IMR-90 (cell line): ENCODE data around the gene PRMT5. TPM values are rescaled to one million over a fixed set of nuclear protein-coding genes. Genes with fewer than 3 reads are reported as not detected.

Experiments used
- ATAC-seq: fragments of 200-7000 bp; cut with Tn5 transposase; 2 replicates; pipeline ENCODE4 v1.9.1; 2020; ENCODE audit warnings: low read depth, mild to moderate bottlenecking, moderate library complexity
- BruUV-seq: library from RNA; stranded (reverse); fragments of 400-500 nt; replicated peaks from 2 replicates; lab custom pipeline; 2021; lab: Mats Ljungman, UMichigan
- CTCF ChIA-PET: fragments of 300-600 bp; formaldehyde crosslinking; extraction: SDS; loops from one replicate; lab custom pipeline; 2021; ENCODE audit warnings: antibody characterized with exemption; lab: Yijun Ruan, JAX
- POLR2A ChIA-PET: fragments of 300-600 bp; sonication (Branson Sonifier 250); formaldehyde crosslinking; loops from one replicate; lab custom pipeline; 2022; ENCODE audit warnings: antibody characterized with exemption; ENCODE audit not compliant: unreplicated experiment; lab: Charles Lee
- DNase-seq: peaks from one replicate; pipeline ENCODE4 v3.0.0; 2013
- H2AFZ ChIP-seq: replicated peaks from 2 replicates; pipeline ENCODE3; 2013; ENCODE audit warnings: low read length, mild to moderate bottlenecking; ENCODE audit not compliant: poor library complexity
- H2AK5ac ChIP-seq: 2 replicates; pipeline ENCODE4 v1.6.1; 2013; ENCODE audit warnings: low read depth, low read length, inconsistent platforms
- H2AK9ac ChIP-seq: replicated peaks from 2 replicates; pipeline ENCODE3; 2013; ENCODE audit warnings: mild to moderate bottlenecking, low read depth, low read length, moderate library complexity; ENCODE audit not compliant: poor library complexity
- H2BK120ac ChIP-seq: 2 replicates; pipeline ENCODE4 v1.6.1; 2013; ENCODE audit warnings: low read depth, low read length, inconsistent platforms
- H2BK15ac ChIP-seq: 3 replicates; pipeline ENCODE4 v1.6.1; 2013; ENCODE audit warnings: low read depth, low read length, inconsistent platforms
- H2BK20ac ChIP-seq: 2 replicates; pipeline ENCODE4 v1.6.1; 2013; ENCODE audit warnings: low read depth, mild to moderate bottlenecking, inconsistent platforms, low read length, moderate library complexity
- H2BK5ac ChIP-seq: 2 replicates; pipeline ENCODE4 v1.6.1; 2013; ENCODE audit warnings: mild to moderate bottlenecking, low read depth, low read length, inconsistent platforms; ENCODE audit not compliant: poor library complexity, severe bottlenecking
- H3K14ac ChIP-seq: replicated peaks from 2 replicates; pipeline ENCODE4 v1.6.1; 2013; ENCODE audit warnings: low read depth, low read length, inconsistent platforms
- H3K18ac ChIP-seq: 2 replicates; pipeline ENCODE4 v1.6.1; 2013; ENCODE audit warnings: low read depth, low read length, control low read depth
- H3K23ac ChIP-seq: 2 replicates; pipeline ENCODE4 v1.6.1; 2013; ENCODE audit warnings: low read depth, low read length, inconsistent platforms
- H3K27ac ChIP-seq: 2 replicates; pipeline ENCODE4 v1.5.1; 2013; ENCODE audit warnings: mild to moderate bottlenecking, control low read depth, low read length; ENCODE audit not compliant: insufficient read depth
- H3K27me3 ChIP-seq: 2 replicates; pipeline ENCODE4 v1.6.1; 2013; ENCODE audit warnings: low read length; ENCODE audit not compliant: control insufficient read depth, insufficient read depth
- H3K36me3 ChIP-seq: 2 replicates; pipeline ENCODE4 v1.6.1; 2013; ENCODE audit warnings: low read length, mixed read lengths; ENCODE audit not compliant: control insufficient read depth, insufficient read depth
- H3K4ac ChIP-seq: 2 replicates; pipeline ENCODE4 v1.6.1; 2013; ENCODE audit warnings: low read depth, low read length, inconsistent platforms
- H3K4me1 ChIP-seq: 2 replicates; pipeline ENCODE4 v1.6.1; 2013; ENCODE audit warnings: low read length, mixed read lengths; ENCODE audit not compliant: control insufficient read depth, insufficient read depth
- H3K4me2 ChIP-seq: 2 replicates; pipeline ENCODE4 v1.6.1; 2013; ENCODE audit warnings: low read depth, mild to moderate bottlenecking, control low read depth, low read length, moderate library complexity
- H3K4me3 ChIP-seq: 2 replicates; pipeline ENCODE4 v1.5.1; 2013; ENCODE audit warnings: low read depth, mild to moderate bottlenecking, control low read depth, low read length, moderate library complexity; ENCODE audit not compliant: insufficient read depth
- H3K56ac ChIP-seq: 2 replicates; pipeline ENCODE4 v1.6.1; 2013; ENCODE audit warnings: low read length, inconsistent platforms; ENCODE audit not compliant: insufficient read depth; ENCODE audit errors: extremely low read depth
- H3K79me1 ChIP-seq, 2 experiments: 2 replicates each; pipeline ENCODE4 v1.6.1; 2013; ENCODE audit warnings: low read length in 2 of 2, inconsistent platforms in 1 of 2, low read depth in 1 of 2
- H3K9ac ChIP-seq: 2 replicates; pipeline ENCODE4 v1.6.1; 2013; ENCODE audit warnings: low read depth, low read length, control low read depth
- H3K9me1 ChIP-seq: 2 replicates; pipeline ENCODE4 v1.6.1; 2013; ENCODE audit warnings: low read length, inconsistent platforms; ENCODE audit not compliant: insufficient read depth
- H3K9me3 ChIP-seq: 2 replicates; pipeline ENCODE4 v1.6.1; 2013; ENCODE audit warnings: low read length; ENCODE audit not compliant: control insufficient read depth, insufficient read depth
- H4K20me1 ChIP-seq: 2 replicates; pipeline ENCODE4 v1.6.1; 2013; ENCODE audit warnings: low read length, inconsistent platforms; ENCODE audit not compliant: insufficient read depth
- H4K5ac ChIP-seq: 2 replicates; pipeline ENCODE4 v1.6.1; 2013; ENCODE audit warnings: mild to moderate bottlenecking, low read depth, low read length, control low read depth
- H4K8ac ChIP-seq, 2 experiments: 2 replicates each; pipeline ENCODE4 v1.6.1; 2013; ENCODE audit warnings: low read depth in 2 of 2, low read length in 2 of 2, control low read depth in 1 of 2, inconsistent platforms in 1 of 2
- H4K91ac ChIP-seq: 2 replicates; pipeline ENCODE4 v1.6.1; 2013; ENCODE audit warnings: low read depth, low read length, inconsistent platforms; ENCODE audit not compliant: insufficient read depth
- CTCF ChIP-seq: conservative IDR thresholded peaks from 2 replicates; pipeline ENCODE4 v1.5.1; 2012; ENCODE audit warnings: mild to moderate bottlenecking, low read depth, low read length, improper control_type of control experiment
- FOS ChIP-seq: fragments of 150-350 bp; IDR thresholded peaks from 2 replicates; pipeline ENCODE4 v1.6.1; 2016; ENCODE audit warnings: low read depth, low read length
- SMC3 ChIP-seq: fragments of 150-350 bp; IDR thresholded peaks from 2 replicates; pipeline ENCODE4 v1.6.1; 2016; ENCODE audit warnings: low read depth, mild to moderate bottlenecking, antibody characterized with exemption, low read length, moderate library complexity
- WGBS, 2 experiments: methylation state at CpG; one replicate each; pipeline versions ENCODE4 v1.1.5 to v1.1.7; 2013; ENCODE audit warnings: missing lambda C conversion rate in 2 of 2; ENCODE audit not compliant: insufficient read length in 1 of 2; ENCODE audit errors: extremely low coverage in 2 of 2; 5-methylcytosine and 5-hydroxymethylcytosine counted together
- dilution Hi-C: fragments of 300-500 bp; cut with HindIII; formaldehyde crosslinking; loops from one replicate; pipeline ENCODE4 v1.14.3; 2018; ENCODE audit warnings: low sequenced_read_pairs; ENCODE audit not compliant: unreplicated experiment
- in situ Hi-C: fragments of 300-500 bp; cut with MboI; formaldehyde crosslinking; loops from 3 replicates; pipeline ENCODE4 v1.14.3; 2019; ENCODE audit warnings: low sequenced_read_pairs, inconsistent platforms, mixed read lengths
- intact Hi-C: fragments of 100-400 bp; cut with micrococcal nuclease; formaldehyde crosslinking; loops from 2 replicates; pipeline ENCODE4 v1.10.0; 2022
- polyA plus RNA-seq, 3 experiments: library from polyadenylated mRNA; depleted of rRNA; stranded (reverse); fragments of >200 nt; gene quantifications; 2 replicates each; pipeline ENCODE4 v1.2.3, GENCODE V29; 2012; ENCODE audit warnings: low replicate concordance in 1 of 3
- total RNA-seq: library from RNA; depleted of rRNA; stranded (reverse); fragments of >200 nt; gene quantifications from 2 replicates; pipeline ENCODE4 v1.2.3, GENCODE V29; 2012

Gene PRMT5
- total and polyA plus RNA-seq, 2 of the 4 experiments (the other 2 are of a cell fraction): 99.3 to 136 TPM

GRCh38 chr14:22945642-22946041 is 16.5 kb upstream of the PRMT5 start:
- no CpG with 5 or more reads among the region's 3 CpGs for WGBS, 2 experiments
- Histone ChIP-seq H3K4me1 (no peaks in the 10 kb centered on the region), H2BK15ac (no peak overlapping the region), H3K79me1 (no peaks in the 10 kb centered on the region; a peak in 1 of 4 replicates), H3K14ac (no peak overlapping the region), H2BK5ac (no peak overlapping the region), H3K23ac (no peak overlapping the region), H2AFZ (no peak overlapping the region), H2AK9ac (no peak overlapping the region), H2BK120ac (no peak overlapping the region), H3K56ac (no peak overlapping the region), H4K91ac (no peak overlapping the region), H3K27me3 (no peaks in the 10 kb centered on the region), H3K36me3 (peaks cover 9% of the 10 kb centered on the region), H4K20me1 (no peaks in the 10 kb centered on the region), H3K9me3 (no peaks in the 10 kb centered on the region), H3K18ac (no peak overlapping the region), H3K9ac (no peak overlapping the region), H4K5ac (no peak overlapping the region), H2BK20ac (no peak overlapping the region), H2AK5ac (no peak overlapping the region), H3K4me3 (no peak overlapping the region), H3K4ac (no peak overlapping the region), H3K9me1 (no peaks in the 10 kb centered on the region), H3K4me2 (no peak overlapping the region), H4K8ac (no peak overlapping the region), H3K27ac (no peak overlapping the region)
- in situ Hi-C loops (no loop called here), dilution Hi-C loops (no loop called here), intact Hi-C loops (no loop called here)
- DNase-seq (no peak), ATAC-seq (no peak)
- POLR2A ChIA-PET: no interaction called here
- CTCF ChIA-PET: interaction anchor here (0.6 to 1.7 kb wide), 2 partner anchors 16 to 111 kb away, joined by 3 to 8 read pairs; no protein-coding TSS in a partner anchor
- no peak for TF ChIP-seq CTCF
- no peak for TF ChIP-seq FOS
- TF ChIP-seq SMC3: no peak
- no TSS peak for BruUV-seq
